HEK293 (cell line): ENCODE results near the gene ZNRF2.

ENCODE experiments used
- CTCF ChIA-PET: fragments of 350-600 bp; formaldehyde crosslinking; extraction: SDS; loops from one replicate; lab custom pipeline; 2021; ENCODE audit warnings: antibody characterized with exemption; lab: Yijun Ruan, JAX
- POLR2A ChIA-PET: fragments of 300-600 bp; formaldehyde crosslinking; extraction: SDS; loops from one replicate; lab custom pipeline; 2020; ENCODE audit warnings: antibody characterized with exemption, inconsistent platforms; lab: Yijun Ruan, JAX
- H3K27ac ChIP-seq: fragments of 200-500 bp; sonication (Bioruptor generic); 2 replicates; pipeline ENCODE4 v1.5.1; 2014; ENCODE audit warnings: low read depth, low read length, control low read depth, inconsistent platforms; ENCODE audit errors: extremely low read depth
- H3K36me3 ChIP-seq, 2 experiments: fragments of 200-500 bp in 1 of 2; sonication (Bioruptor generic) in 1 of 2; 1 replicate in 1 of 2; 2 replicates in 1 of 2; pipeline ENCODE4 v1.5.1; 2014 to 2017; ENCODE audit warnings: inconsistent platforms in 2 of 2, low read length in 2 of 2; ENCODE audit not compliant: control insufficient read depth in 2 of 2, insufficient read depth in 1 of 2
- H3K4me1 ChIP-seq: fragments of 200-500 bp; sonication (Bioruptor generic); 2 replicates; pipeline ENCODE4 v1.5.1; 2014; ENCODE audit warnings: mild to moderate bottlenecking, low read length, inconsistent platforms; ENCODE audit not compliant: control insufficient read depth, insufficient read depth
- H3K4me3 ChIP-seq: 2 replicates; pipeline ENCODE4 v1.5.1; 2011; ENCODE audit warnings: low read depth, mild to moderate bottlenecking, control low read depth, low read length, moderate library complexity
- H3K9me3 ChIP-seq: fragments of 200-500 bp; sonication (Bioruptor generic); 2 replicates; pipeline ENCODE4 v1.5.1; 2014; ENCODE audit warnings: low read depth, low read length, inconsistent platforms; ENCODE audit not compliant: control insufficient read depth, insufficient read depth
- HOXA7 ChIP-seq: sonication (generic); formaldehyde crosslinking; IDR thresholded peaks from 2 replicates; pipeline ENCODE4 v1.8.1; 2022; ENCODE audit warnings: missing genetic modification reagents, borderline replicate concordance
- KLF16 ChIP-seq: fragments of 450-650 bp; formaldehyde crosslinking; IDR thresholded peaks from 2 replicates; pipeline ENCODE4 v1.5.1; 2017; ENCODE audit warnings: missing biosample characterization, missing genetic modification characterization
- MEIS1 ChIP-seq: sonication (generic); formaldehyde crosslinking; IDR thresholded peaks from 2 replicates; pipeline ENCODE4 v1.8.1; 2022; ENCODE audit warnings: missing genetic modification reagents, mild to moderate bottlenecking, borderline replicate concordance
- SP2 ChIP-seq: fragments of 450-650 bp; formaldehyde crosslinking; IDR thresholded peaks from 2 replicates; pipeline ENCODE4 v1.5.1; 2016; ENCODE audit warnings: missing biosample characterization, missing genetic modification characterization
- ZNF23 ChIP-seq: fragments of 450-650 bp; formaldehyde crosslinking; IDR thresholded peaks from 2 replicates; pipeline ENCODE4 v1.5.1; 2016; ENCODE audit warnings: missing biosample characterization, missing genetic modification characterization, borderline replicate concordance
- ZNF266 ChIP-seq: fragments of 450-650 bp; formaldehyde crosslinking; IDR thresholded peaks from 2 replicates; pipeline ENCODE4 v1.5.1; 2016; ENCODE audit warnings: missing biosample characterization, missing genetic modification characterization, low read depth
- ZNF292 ChIP-seq: fragments of 450-650 bp; formaldehyde crosslinking; IDR thresholded peaks from 2 replicates; pipeline ENCODE4 v1.5.1; 2016; ENCODE audit warnings: low read depth, missing biosample characterization, missing genetic modification characterization, borderline replicate concordance
- ZNF423 ChIP-seq: fragments of 450-650 bp; formaldehyde crosslinking; IDR thresholded peaks from 2 replicates; pipeline ENCODE4 v1.5.1; 2016; ENCODE audit warnings: missing biosample characterization, missing genetic modification characterization
- ZNF510 ChIP-seq: fragments of 450-650 bp; formaldehyde crosslinking; IDR thresholded peaks from 2 replicates; pipeline ENCODE4 v1.5.1; 2018; ENCODE audit warnings: mild to moderate bottlenecking, missing genetic modification characterization, missing biosample characterization; ENCODE audit not compliant: insufficient replicate concordance
- ZNF555 ChIP-seq: fragments of 450-650 bp; formaldehyde crosslinking; conservative IDR thresholded peaks from 2 replicates; pipeline ENCODE4 v1.5.1; 2017; ENCODE audit warnings: missing biosample characterization, mild to moderate bottlenecking, missing genetic modification characterization, inconsistent platforms
- ZNF621 ChIP-seq: fragments of 450-650 bp; formaldehyde crosslinking; IDR thresholded peaks from 2 replicates; pipeline ENCODE4 v1.5.1; 2017; ENCODE audit warnings: missing biosample characterization, missing genetic modification characterization
- ZNF626 ChIP-seq: fragments of 450-650 bp; sonication (Bioruptor Pico); formaldehyde crosslinking; IDR thresholded peaks from 2 replicates; pipeline ENCODE4 v1.5.1; 2018; ENCODE audit warnings: missing biosample characterization, missing genetic modification characterization, inconsistent platforms
- ZNF664 ChIP-seq: fragments of 450-650 bp; formaldehyde crosslinking; IDR thresholded peaks from 2 replicates; pipeline ENCODE4 v1.5.1; 2016; ENCODE audit warnings: missing biosample characterization, missing genetic modification characterization
- ZXDB ChIP-seq: fragments of 450-650 bp; formaldehyde crosslinking; IDR thresholded peaks from 2 replicates; pipeline ENCODE4 v1.5.1; 2016; ENCODE audit warnings: missing biosample characterization, missing genetic modification characterization
- TF ChIP-seq, protein P1 (sequence below): fragments of 450-650 bp; formaldehyde crosslinking; conservative IDR thresholded peaks from 2 replicates; pipeline ENCODE4 v1.5.1; 2016; ENCODE audit warnings: low read depth, missing biosample characterization, missing genetic modification characterization
- TF ChIP-seq, protein P2 (sequence below): fragments of 450-650 bp; formaldehyde crosslinking; IDR thresholded peaks from 2 replicates; pipeline ENCODE4 v1.5.1; 2016; ENCODE audit warnings: missing biosample characterization, missing genetic modification characterization
- TF ChIP-seq, protein P3 (sequence below): fragments of 450-650 bp; formaldehyde crosslinking; IDR thresholded peaks from 2 replicates; pipeline ENCODE4; 2016; ENCODE audit warnings: missing biosample characterization, missing genetic modification characterization
- TF ChIP-seq, protein P4 (sequence below): fragments of 450-650 bp; formaldehyde crosslinking; optimal IDR thresholded peaks from 2 replicates; pipeline ENCODE3; 2016; ENCODE audit warnings: missing biosample characterization, mild to moderate bottlenecking, missing genetic modification characterization

ZNRF2 gene

DNA sequence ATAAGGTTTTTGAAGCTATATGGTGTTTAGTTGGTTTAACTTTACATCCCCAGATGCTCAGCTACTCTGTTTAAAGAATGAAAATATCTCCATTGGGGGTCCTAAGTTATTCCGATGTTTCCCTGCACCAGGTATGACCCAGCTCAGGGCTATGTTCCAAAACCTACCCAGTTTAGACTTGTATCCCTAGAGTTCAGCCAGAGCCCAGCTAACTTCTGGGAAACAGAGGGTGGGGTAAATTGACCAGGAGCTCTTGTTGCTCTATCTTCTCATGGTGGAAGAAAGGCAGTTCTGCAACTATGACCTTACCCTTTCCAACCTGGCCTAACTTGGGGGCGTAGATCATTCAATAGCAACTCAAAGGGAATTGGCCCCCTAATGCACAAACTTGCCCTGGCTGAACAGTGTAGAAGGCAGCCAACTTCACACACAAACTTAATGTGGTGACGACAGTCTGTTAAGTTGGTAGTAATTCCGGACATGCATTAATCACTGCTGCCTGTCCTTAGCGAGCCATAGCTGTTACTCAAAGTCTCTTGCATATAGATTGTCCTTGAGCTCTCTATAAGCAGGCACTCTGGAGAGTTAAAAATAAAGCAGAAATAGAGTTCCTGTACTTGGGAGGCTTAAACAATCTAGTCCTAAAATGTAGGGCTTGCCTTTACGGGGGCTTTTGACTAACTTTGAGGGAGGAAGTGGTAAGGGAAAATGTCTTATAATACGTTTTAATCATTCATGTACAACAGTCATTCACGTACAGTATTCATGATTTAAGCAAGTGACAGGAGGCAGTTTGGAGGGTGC, 5.3 kb upstream of the ZNRF2 start:
- H3K36me3 ChIP-seq = no peaks in the 10 kb centered on the region
- H3K27ac ChIP-seq = no peak overlapping the region
- POLR2A ChIA-PET = no interaction called here
- no peak for TF ChIP-seq ZXDB (tag by site-specific recombination)
- no peak for TF ChIP-seq HOXA7 (CRISPR knock-in tag)
- TF ChIP-seq ZNF510 = no peak
- no peak for TF ChIP-seq ZNF423 (tag by site-specific recombination)
- TF ChIP-seq, protein P1, sequence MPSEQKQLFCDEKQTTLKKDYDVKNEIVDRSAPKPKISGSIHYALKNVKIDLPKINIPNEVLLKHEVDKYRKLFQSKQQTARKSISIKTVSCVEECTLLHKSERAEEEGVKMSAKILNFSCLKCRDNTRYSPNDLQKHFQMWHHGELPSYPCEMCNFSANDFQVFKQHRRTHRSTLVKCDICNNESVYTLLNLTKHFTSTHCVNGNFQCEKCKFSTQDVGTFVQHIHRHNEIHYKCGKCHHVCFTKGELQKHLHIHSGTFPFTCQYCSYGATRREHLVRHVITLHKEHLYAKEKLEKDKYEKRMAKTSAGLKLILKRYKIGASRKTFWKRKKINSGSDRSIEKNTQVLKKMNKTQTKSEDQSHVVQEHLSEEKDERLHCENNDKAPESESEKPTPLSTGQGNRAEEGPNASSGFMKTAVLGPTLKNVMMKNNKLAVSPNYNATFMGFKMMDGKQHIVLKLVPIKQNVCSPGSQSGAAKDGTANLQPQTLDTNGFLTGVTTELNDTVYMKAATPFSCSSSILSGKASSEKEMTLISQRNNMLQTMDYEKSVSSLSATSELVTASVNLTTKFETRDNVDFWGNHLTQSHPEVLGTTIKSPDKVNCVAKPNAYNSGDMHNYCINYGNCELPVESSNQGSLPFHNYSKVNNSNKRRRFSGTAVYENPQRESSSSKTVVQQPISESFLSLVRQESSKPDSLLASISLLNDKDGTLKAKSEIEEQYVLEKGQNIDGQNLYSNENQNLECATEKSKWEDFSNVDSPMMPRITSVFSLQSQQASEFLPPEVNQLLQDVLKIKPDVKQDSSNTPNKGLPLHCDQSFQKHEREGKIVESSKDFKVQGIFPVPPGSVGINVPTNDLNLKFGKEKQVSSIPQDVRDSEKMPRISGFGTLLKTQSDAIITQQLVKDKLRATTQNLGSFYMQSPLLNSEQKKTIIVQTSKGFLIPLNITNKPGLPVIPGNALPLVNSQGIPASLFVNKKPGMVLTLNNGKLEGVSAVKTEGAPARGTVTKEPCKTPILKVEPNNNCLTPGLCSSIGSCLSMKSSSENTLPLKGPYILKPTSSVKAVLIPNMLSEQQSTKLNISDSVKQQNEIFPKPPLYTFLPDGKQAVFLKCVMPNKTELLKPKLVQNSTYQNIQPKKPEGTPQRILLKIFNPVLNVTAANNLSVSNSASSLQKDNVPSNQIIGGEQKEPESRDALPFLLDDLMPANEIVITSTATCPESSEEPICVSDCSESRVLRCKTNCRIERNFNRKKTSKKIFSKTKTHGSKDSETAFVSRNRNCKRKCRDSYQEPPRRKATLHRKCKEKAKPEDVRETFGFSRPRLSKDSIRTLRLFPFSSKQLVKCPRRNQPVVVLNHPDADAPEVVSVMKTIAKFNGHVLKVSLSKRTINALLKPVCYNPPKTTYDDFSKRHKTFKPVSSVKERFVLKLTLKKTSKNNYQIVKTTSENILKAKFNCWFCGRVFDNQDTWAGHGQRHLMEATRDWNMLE = no peak
- TF ChIP-seq, protein P2, sequence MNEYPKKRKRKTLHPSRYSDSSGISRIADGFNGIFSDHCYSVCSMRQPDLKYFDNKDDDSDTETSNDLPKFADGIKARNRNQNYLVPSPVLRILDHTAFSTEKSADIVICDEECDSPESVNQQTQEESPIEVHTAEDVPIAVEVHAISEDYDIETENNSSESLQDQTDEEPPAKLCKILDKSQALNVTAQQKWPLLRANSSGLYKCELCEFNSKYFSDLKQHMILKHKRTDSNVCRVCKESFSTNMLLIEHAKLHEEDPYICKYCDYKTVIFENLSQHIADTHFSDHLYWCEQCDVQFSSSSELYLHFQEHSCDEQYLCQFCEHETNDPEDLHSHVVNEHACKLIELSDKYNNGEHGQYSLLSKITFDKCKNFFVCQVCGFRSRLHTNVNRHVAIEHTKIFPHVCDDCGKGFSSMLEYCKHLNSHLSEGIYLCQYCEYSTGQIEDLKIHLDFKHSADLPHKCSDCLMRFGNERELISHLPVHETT = no peak
- TF ChIP-seq ZNF292 (tag by site-specific recombination) = no peak
- no peak for TF ChIP-seq KLF16 (tag by site-specific recombination)
- TF ChIP-seq, all 188 proteins: peak for 0
- H3K9me3 ChIP-seq = no peaks in the 10 kb centered on the region
- H3K4me1 ChIP-seq = no peaks in the 10 kb centered on the region
- H3K4me3 ChIP-seq = no peak overlapping the region
- CTCF ChIA-PET = interaction anchor here (0.5 to 7.2 kb wide), 8 partner anchors 72 to 636 kb away, joined by 3 to 86 read pairs (median 4); no protein-coding TSS in a partner anchor

DNA sequence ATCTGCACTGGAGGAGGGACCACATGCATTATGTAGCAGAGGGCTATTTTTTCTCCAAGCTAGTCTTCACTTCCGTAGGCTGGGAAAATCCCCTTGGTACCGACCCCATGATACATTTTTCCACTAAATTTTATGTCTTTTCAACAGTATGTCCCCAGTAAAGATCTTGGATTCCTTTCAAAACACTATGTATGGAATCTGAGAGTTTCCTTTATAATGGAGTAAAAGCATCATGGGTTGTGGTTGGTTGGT, 4.8 kb upstream of the ZNRF2 start:
- Histone ChIP-seq H3K4me3 (no peak overlapping the region), H3K9me3 (no peaks in the 10 kb centered on the region), H3K4me1 (no peaks in the 10 kb centered on the region), H3K36me3 (no peaks in the 10 kb centered on the region), H3K27ac (no peak overlapping the region)
- CTCF ChIA-PET = interaction anchor here (0.5 to 4.3 kb wide), 9 partner anchors 20 to 635 kb away, joined by 3 to 31 read pairs (median 4); no protein-coding TSS in a partner anchor
- POLR2A ChIA-PET = no interaction called here
- no peak for TF ChIP-seq ZNF266 (tag by site-specific recombination)
- no peak for TF ChIP-seq ZNF555
- TF ChIP-seq ZNF23 (tag by site-specific recombination) = no peak
- TF ChIP-seq ZNF664 (tag by site-specific recombination) = no peak
- no peak for TF ChIP-seq MEIS1 (CRISPR knock-in tag)
- no peak for TF ChIP-seq SP2 (tag by site-specific recombination)
- no peak for TF ChIP-seq ZNF626 (tag by site-specific recombination)
- TF ChIP-seq ZNF621 (tag by site-specific recombination) = no peak
- TF ChIP-seq, protein P3, sequence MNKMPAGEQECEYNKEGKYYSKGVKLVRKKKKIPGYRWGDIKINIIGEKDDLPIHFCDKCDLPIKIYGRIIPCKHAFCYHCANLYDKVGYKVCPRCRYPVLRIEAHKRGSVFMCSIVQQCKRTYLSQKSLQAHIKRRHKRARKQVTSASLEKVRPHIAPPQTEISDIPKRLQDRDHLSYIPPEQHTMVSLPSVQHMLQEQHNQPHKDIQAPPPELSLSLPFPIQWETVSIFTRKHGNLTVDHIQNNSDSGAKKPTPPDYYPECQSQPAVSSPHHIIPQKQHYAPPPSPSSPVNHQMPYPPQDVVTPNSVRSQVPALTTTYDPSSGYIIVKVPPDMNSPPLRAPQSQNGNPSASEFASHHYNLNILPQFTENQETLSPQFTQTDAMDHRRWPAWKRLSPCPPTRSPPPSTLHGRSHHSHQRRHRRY (tag by site-specific recombination) = no peak
- TF ChIP-seq, protein P4, sequence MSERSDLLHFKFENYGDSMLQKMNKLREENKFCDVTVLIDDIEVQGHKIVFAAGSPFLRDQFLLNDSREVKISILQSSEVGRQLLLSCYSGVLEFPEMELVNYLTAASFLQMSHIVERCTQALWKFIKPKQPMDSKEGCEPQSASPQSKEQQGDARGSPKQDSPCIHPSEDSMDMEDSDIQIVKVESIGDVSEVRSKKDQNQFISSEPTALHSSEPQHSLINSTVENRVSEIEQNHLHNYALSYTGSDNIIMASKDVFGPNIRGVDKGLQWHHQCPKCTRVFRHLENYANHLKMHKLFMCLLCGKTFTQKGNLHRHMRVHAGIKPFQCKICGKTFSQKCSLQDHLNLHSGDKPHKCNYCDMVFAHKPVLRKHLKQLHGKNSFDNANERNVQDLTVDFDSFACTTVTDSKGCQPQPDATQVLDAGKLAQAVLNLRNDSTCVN (tag by site-specific recombination) = no peak
- TF ChIP-seq, all 188 proteins: peak for 0
